ENCODE results near the gene OFD1.
A peak's percentile ranks its signal among the peaks of the same experiment; 100 is the strongest.

Gene OFD1

DNA sequence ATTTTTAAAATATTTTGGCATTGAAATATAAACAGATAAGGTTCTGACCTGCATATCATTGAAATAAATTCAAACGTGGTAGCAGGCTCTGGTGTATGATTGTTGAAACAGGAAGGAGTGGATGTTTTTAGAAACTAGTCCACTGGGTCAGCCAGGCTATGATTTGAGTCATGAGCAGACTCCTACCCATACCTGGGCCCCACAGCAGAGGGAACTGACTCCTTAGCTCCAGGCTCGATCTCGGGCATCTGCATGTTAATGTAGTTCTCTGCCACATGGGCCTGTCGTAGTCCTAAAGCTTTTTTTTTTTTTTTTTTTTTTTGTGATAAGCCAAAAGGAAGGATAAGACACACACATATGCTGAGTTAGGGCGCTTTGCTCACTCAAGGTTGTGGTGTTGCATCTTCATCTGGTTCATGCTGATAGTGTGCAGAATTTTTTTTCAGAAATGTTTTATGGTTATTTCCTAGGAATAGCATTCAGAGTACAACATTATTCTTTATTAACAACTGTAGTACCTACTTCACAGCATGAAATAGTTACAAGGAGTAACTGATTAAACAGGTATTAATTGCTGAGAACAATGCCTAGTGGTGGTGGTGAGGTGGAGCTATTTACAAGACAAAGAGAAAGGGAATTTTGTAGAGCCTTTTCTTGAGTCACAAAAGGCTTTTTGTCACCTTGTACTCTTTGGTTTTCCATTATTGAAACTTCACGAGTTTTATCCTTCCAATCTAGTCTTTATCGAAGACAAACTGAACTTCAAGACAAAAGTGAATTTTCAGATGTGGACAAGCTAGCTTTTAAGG is 27.3 kb downstream of the OFD1 start:
- DNase-seq (ENCODE audit: low read depth): peak; percentile 11
- H3K4me3 ChIP-seq (ENCODE audit: low read length): no peak overlapping the region
- TF ChIP-seq CTCF (IDR thresholded peaks at IDR 0.05; ENCODE audit: insufficient read depth, low read depth, low read length, missing control alignments): no peak

GRCh38 chrX:13763489-13763888 is 28.9 kb downstream of the OFD1 start:
- TF ChIP-seq CTCF (IDR thresholded peaks at IDR 0.05; ENCODE audit: insufficient read depth, low read depth, low read length, missing control alignments): no peak
- no peak for DNase-seq (ENCODE audit: low read depth)

DNA sequence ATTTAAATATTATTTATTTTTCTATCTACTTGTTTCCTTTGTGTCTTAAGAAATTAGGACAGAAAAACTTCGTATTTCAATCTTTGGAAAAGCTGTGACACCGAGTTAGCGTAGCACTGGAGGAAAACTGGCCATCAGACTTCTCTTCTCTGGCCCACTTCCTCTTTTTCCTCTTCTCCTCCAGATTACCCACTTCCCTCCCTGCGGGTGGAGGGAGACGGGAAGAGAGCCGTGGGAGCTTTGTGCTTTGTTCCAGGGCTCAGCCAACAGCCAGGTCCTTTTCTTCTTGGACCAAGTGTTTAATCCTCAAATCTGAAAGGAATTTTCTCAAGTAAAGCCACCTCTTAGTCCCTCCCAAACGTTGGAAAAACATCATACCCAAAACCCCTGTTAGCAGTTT is 29.7 kb downstream of the OFD1 start:
- no peak overlapping the region for H3K4me3 ChIP-seq (ENCODE audit: low read length)
- DNase-seq (ENCODE audit: low read depth): no peak
- TF ChIP-seq CTCF (IDR thresholded peaks at IDR 0.05; ENCODE audit: insufficient read depth, low read depth, low read length, missing control alignments): no peak

More at GRCh38 chrX:13763489-13763888, 28.9 kb downstream of the OFD1 start:
- H3K4me3 ChIP-seq (ENCODE audit: low read length): no peak overlapping the region

DNA sequence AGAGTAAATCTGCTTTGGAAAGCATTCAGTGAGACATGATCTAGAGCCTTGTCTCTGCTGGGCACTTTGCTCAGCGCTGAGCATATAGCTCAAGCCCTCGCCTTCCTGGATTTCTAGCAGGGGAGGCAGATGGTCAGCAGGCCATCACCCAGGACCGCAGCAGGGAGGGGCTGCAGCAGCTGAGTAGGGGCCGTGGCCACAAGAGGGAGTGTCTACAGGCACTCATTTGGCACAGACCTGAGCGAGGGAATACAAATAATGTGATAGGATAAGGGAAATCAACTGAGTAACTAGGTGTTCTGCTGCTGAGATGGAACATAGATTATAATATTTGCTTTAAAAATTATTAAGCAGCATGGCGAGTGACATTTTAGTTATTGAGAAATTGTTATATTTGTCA is 30.2 kb downstream of the OFD1 start:
- no peak for DNase-seq (ENCODE audit: low read depth)
- no peak overlapping the region for H3K4me3 ChIP-seq (ENCODE audit: low read length)
- TF ChIP-seq CTCF (IDR thresholded peaks at IDR 0.05; ENCODE audit: insufficient read depth, low read depth, low read length, missing control alignments): peak; percentile 16

- TF ChIP-seq CTCF (IDR thresholded peaks at IDR 0.05; ENCODE audit: insufficient read depth, low read depth, low read length, missing control alignments): no peak
- DNase-seq (ENCODE audit: low read depth): no peak
- no peak overlapping the region for H3K4me3 ChIP-seq (ENCODE audit: low read length)
These were observed 34.4 kb downstream of the OFD1 start for GRCh38 chrX:13768939-13769338.

- H3K4me3 ChIP-seq (ENCODE audit: low read length): no peak overlapping the region
- TF ChIP-seq CTCF (IDR thresholded peaks at IDR 0.05; ENCODE audit: insufficient read depth, low read depth, low read length, missing control alignments): no peak
- no peak for DNase-seq (ENCODE audit: low read depth)
These were observed 35.5 kb downstream of the OFD1 start for GRCh38 chrX:13770013-13770535.

GRCh38 chrX:13774696-13775095 is 40.1 kb downstream of the OFD1 start:
- no peak for TF ChIP-seq CTCF (IDR thresholded peaks at IDR 0.05; ENCODE audit: insufficient read depth, low read depth, low read length, missing control alignments)
- DNase-seq (ENCODE audit: low read depth): no peak
- H3K4me3 ChIP-seq (ENCODE audit: low read length): no peak overlapping the region
